Fibroblast of lung (primary cell): Measurements from ENCODE around the gene TEX19. TPM values are rescaled to one million over a fixed set of nuclear protein-coding genes. Genes with fewer than 3 reads are reported as not detected.

Source experiments
- DNase-seq, 2 donors: peaks; one replicate each; pipeline versions ENCODE4 v3.0.0 to v3.0.0-alpha.2; 2010; ENCODE audit warnings: low read depth in 2 of 2
- H2AFZ ChIP-seq: 2 replicates; pipeline ENCODE4 v1.5.1; 2012; ENCODE audit warnings: low read length, control low read depth, inconsistent platforms
- H3K27ac ChIP-seq: 2 replicates; pipeline ENCODE4 v1.5.1; 2011; ENCODE audit warnings: low read length, control low read depth; ENCODE audit not compliant: insufficient read depth
- H3K27me3 ChIP-seq: 2 replicates; pipeline ENCODE4 v1.5.1; 2011; ENCODE audit warnings: mild to moderate bottlenecking, low read length; ENCODE audit not compliant: control insufficient read depth, insufficient read depth
- H3K36me3 ChIP-seq: 2 replicates; pipeline ENCODE4 v1.5.1; 2011; ENCODE audit warnings: low read length; ENCODE audit not compliant: control insufficient read depth, insufficient read depth
- H3K4me1 ChIP-seq: 2 replicates; pipeline ENCODE4 v1.5.1; 2011; ENCODE audit warnings: low read length; ENCODE audit not compliant: control insufficient read depth, insufficient read depth; ENCODE audit errors: extremely low read depth
- H3K4me2 ChIP-seq: 2 replicates; pipeline ENCODE4 v1.5.1; 2011; ENCODE audit warnings: low read length, control low read depth; ENCODE audit not compliant: insufficient read depth; ENCODE audit errors: extremely low read depth
- H3K4me3 ChIP-seq, 4 experiments: fragments of 200-600 bp in 1 of 4; sonication (generic) in 1 of 4; replicated peaks in 1 of 4; 2 replicates each; pipeline ENCODE4 v1.5.1; 2011 to 2016; ENCODE audit warnings: low read length in 4 of 4, low read depth in 3 of 4, mild to moderate bottlenecking in 3 of 4, control low read depth in 2 of 4, inconsistent platforms in 1 of 4, mixed read lengths in 1 of 4; ENCODE audit not compliant: insufficient read depth in 1 of 4; ENCODE audit errors: control extremely low read depth in 1 of 4
- H3K79me2 ChIP-seq: 2 replicates; pipeline ENCODE4 v1.5.1; 2012; ENCODE audit warnings: mild to moderate bottlenecking, low read length, inconsistent platforms; ENCODE audit not compliant: control insufficient read depth, insufficient read depth
- H3K9ac ChIP-seq: 2 replicates; pipeline ENCODE4 v1.5.1; 2011; ENCODE audit warnings: mild to moderate bottlenecking, low read length, control low read depth; ENCODE audit not compliant: insufficient read depth
- H3K9me3 ChIP-seq: 2 replicates; pipeline ENCODE4 v1.5.1; 2012; ENCODE audit warnings: low read depth, low read length; ENCODE audit not compliant: control insufficient read depth, insufficient read depth
- H4K20me1 ChIP-seq: 2 replicates; pipeline ENCODE4 v1.5.1; 2011; ENCODE audit warnings: low read length; ENCODE audit not compliant: control insufficient read depth, insufficient read depth; ENCODE audit errors: extremely low read depth
- EZH2 ChIP-seq: IDR thresholded peaks from 2 replicates; pipeline ENCODE4 v1.5.1; 2012; ENCODE audit warnings: low read length, control low read depth, mild to moderate bottlenecking; ENCODE audit errors: missing control alignments
- polyA plus RNA-seq, 2 donors: library from polyadenylated mRNA; depleted of rRNA in 1 of 2; stranded (reverse) in 1 of 2; unstranded in 1 of 2; fragments of >200 nt; gene quantifications; 2 replicates each; pipeline ENCODE4 v1.2.1, GENCODE V29; 2011 to 2012; ENCODE audit warnings: missing spikeins in 1 of 2
- total RNA-seq: library from RNA; depleted of rRNA; stranded (reverse); fragments of >200 nt; gene quantifications from 2 replicates; pipeline ENCODE4 v1.2.1, GENCODE V29; 2014
- TF ChIP-seq, protein P1 (sequence below), 2 donors: IDR thresholded peaks in 1 of 2; conservative IDR thresholded peaks in 1 of 2; 1 replicate in 1 of 2; 2 replicates in 1 of 2; pipeline ENCODE4 v1.5.1; 2011 to 2012; ENCODE audit warnings: low read length in 2 of 2, control low read depth in 1 of 2, inconsistent platforms in 1 of 2, low read depth in 1 of 2, mild to moderate bottlenecking in 1 of 2

TEX19 gene
- total and polyA plus RNA-seq, 2 donors (not counting 1 experiment from before 2014, with no cell fraction given), result 0.05 to 0.17 TPM

DNA sequence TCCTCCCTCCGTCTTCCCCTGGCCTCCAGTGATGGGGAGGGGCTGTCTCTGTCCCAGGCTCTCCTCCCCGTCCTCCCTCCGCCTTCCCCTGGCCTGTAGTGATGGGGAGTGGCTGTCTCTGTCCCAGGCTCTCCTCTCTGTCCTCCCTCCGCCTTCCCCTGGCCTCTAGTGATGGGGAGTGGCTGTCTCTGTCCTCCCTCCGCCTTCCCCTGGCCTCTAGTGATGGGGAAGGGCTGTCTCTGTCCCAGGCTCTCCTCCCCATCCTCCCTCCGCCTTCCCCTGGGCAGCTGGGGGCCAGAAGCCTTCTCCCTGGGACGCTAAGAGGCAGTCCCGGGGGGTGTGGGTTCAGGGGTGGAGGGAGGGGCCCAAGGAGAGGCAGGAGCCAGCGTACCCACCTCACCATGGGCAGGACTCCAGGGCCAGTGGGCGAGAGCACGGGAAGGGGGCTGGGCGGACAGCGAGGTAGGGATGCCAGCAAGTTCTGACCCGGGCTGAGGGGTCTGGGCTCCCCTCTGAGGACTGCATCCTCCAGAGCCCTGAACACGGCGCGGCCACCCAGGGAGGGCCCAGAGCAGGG lies 27.3 kb downstream of the TEX19 start:
- no peaks in the 10 kb centered on the region for H3K79me2 ChIP-seq
- TF ChIP-seq EZH2, result peak; percentile 13
- TF ChIP-seq, protein P1, sequence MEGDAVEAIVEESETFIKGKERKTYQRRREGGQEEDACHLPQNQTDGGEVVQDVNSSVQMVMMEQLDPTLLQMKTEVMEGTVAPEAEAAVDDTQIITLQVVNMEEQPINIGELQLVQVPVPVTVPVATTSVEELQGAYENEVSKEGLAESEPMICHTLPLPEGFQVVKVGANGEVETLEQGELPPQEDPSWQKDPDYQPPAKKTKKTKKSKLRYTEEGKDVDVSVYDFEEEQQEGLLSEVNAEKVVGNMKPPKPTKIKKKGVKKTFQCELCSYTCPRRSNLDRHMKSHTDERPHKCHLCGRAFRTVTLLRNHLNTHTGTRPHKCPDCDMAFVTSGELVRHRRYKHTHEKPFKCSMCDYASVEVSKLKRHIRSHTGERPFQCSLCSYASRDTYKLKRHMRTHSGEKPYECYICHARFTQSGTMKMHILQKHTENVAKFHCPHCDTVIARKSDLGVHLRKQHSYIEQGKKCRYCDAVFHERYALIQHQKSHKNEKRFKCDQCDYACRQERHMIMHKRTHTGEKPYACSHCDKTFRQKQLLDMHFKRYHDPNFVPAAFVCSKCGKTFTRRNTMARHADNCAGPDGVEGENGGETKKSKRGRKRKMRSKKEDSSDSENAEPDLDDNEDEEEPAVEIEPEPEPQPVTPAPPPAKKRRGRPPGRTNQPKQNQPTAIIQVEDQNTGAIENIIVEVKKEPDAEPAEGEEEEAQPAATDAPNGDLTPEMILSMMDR (conservative IDR thresholded peaks at IDR 0.05 in 1 of 2, IDR thresholded peaks at IDR 0.05 in 1 of 2; ENCODE audit: low read depth in 1 of 2, low read length in 2 of 2), result no peak
- no peak overlapping the region for H3K4me2 ChIP-seq
- no peak overlapping the region for H3K27ac ChIP-seq
- no peaks in the 10 kb centered on the region for H3K9me3 ChIP-seq
- H3K27me3 ChIP-seq, result peaks cover 17% of the 10 kb centered on the region
- no peak overlapping the region for H2AFZ ChIP-seq
- no peak overlapping the region for H3K9ac ChIP-seq
- no peaks in the 10 kb centered on the region for H3K4me1 ChIP-seq
- no peaks in the 10 kb centered on the region for H3K36me3 ChIP-seq
- peak in 1 of 2 donors; percentile 36 for DNase-seq
- no peaks in the 10 kb centered on the region for H4K20me1 ChIP-seq
- H3K4me3 ChIP-seq, result no peak overlapping the region

DNA sequence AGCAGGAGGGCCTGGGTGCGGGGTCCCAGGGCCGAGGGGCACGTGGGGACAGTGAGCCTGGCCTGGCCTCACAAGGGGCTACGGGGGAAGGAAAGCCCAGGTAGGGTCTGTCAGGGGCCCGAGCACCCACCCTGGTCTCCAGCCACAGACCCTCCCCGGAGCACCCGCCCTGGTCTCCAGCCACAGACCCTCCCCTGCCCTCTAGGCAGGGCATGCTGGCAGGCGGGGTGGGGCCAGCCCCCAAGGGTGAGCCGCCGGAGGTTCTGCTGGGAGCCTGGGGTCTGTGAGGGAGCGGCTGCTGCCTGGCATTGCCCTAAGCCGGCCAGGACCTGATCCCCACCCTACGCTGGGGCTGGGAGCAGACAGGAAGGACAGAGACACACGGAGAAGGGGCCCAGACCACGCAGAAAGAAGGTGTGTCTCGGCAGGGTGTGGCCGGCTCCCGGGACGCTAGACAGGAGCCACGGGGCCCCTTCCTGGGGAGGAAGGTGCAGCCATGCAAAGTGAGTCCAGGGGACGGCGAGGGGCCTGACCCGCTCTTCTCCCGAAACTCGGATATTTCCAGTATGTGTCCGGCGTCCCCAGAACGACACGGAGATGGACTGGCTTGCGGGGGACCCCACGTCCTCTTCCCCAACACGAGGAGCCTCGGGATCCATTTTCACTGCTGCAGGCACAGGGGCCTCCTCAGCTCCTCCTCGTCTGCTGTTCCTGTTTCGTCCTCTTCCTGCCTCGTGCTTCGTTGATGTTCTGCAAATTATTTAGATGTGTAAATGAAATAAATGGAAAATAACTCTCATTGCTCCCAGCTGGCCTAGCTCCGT lies 28.0 kb downstream of the TEX19 start:
- H3K27ac ChIP-seq, result no peak overlapping the region
- H3K4me3 ChIP-seq, result no peak overlapping the region
- H2AFZ ChIP-seq, result no peak overlapping the region
- DNase-seq, result no peak
- H3K27me3 ChIP-seq, result peaks cover 17% of the 10 kb centered on the region
- H4K20me1 ChIP-seq, result no peaks in the 10 kb centered on the region
- no peaks in the 10 kb centered on the region for H3K9me3 ChIP-seq
- H3K4me1 ChIP-seq, result no peaks in the 10 kb centered on the region
- no peaks in the 10 kb centered on the region for H3K79me2 ChIP-seq
- H3K4me2 ChIP-seq, result no peak overlapping the region
- no peaks in the 10 kb centered on the region for H3K36me3 ChIP-seq
- TF ChIP-seq EZH2, result no peak
- TF ChIP-seq, protein P1 (conservative IDR thresholded peaks at IDR 0.05 in 1 of 2, IDR thresholded peaks at IDR 0.05 in 1 of 2; ENCODE audit: low read depth in 1 of 2, low read length in 2 of 2), result no peak
- H3K9ac ChIP-seq, result no peak overlapping the region

DNA sequence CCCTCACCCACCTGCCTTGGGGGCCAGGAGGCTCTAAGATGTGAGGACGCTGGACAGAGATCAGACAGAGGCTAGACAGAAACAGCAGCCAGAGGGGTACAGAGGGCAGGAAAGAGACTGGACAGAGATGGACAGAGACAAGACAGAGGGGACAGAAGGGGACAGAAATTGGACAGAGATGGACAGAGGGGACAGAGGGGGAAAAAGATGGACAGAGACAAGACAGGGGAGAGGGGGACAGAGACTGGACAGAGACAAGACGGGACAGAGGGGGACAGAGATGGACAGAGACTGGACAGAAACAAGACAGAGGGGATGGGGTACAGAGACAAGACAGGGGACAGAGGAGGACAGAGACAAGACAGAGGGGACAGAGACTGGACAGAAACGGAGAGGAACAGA lies 28.7 kb downstream of the TEX19 start:
- no peak overlapping the region for H3K4me3 ChIP-seq
- H3K4me1 ChIP-seq, result no peaks in the 10 kb centered on the region
- peaks cover 17% of the 10 kb centered on the region for H3K27me3 ChIP-seq
- H3K27ac ChIP-seq, result no peak overlapping the region
- no peak overlapping the region for H2AFZ ChIP-seq
- no peak overlapping the region for H3K4me2 ChIP-seq
- H3K9me3 ChIP-seq, result no peaks in the 10 kb centered on the region
- DNase-seq, result no peak
- H4K20me1 ChIP-seq, result no peaks in the 10 kb centered on the region
- H3K36me3 ChIP-seq, result no peaks in the 10 kb centered on the region
- TF ChIP-seq EZH2, result no peak
- TF ChIP-seq, protein P1 (conservative IDR thresholded peaks at IDR 0.05 in 1 of 2, IDR thresholded peaks at IDR 0.05 in 1 of 2; ENCODE audit: low read depth in 1 of 2, low read length in 2 of 2), result no peak
- no peaks in the 10 kb centered on the region for H3K79me2 ChIP-seq
- no peak overlapping the region for H3K9ac ChIP-seq
